ENCODE results near the gene PURA.

The PURA gene

DNA sequence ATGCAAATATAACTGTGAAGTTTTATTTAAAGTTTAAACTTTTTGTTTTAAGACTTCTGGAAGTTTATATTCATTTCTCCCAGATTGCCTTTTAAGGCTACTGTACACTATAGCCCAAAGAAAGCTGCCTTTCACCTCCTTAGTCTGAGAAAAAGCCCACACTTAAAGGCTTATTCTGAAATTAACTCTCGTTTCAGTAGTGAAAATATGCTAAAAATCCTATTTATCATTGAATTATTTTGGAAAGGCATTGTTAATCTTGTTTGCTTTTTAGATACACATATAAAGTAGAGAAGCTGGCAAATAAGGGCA is 3.3 kb upstream of the PURA start:
- DNase-seq = no peak

DNA sequence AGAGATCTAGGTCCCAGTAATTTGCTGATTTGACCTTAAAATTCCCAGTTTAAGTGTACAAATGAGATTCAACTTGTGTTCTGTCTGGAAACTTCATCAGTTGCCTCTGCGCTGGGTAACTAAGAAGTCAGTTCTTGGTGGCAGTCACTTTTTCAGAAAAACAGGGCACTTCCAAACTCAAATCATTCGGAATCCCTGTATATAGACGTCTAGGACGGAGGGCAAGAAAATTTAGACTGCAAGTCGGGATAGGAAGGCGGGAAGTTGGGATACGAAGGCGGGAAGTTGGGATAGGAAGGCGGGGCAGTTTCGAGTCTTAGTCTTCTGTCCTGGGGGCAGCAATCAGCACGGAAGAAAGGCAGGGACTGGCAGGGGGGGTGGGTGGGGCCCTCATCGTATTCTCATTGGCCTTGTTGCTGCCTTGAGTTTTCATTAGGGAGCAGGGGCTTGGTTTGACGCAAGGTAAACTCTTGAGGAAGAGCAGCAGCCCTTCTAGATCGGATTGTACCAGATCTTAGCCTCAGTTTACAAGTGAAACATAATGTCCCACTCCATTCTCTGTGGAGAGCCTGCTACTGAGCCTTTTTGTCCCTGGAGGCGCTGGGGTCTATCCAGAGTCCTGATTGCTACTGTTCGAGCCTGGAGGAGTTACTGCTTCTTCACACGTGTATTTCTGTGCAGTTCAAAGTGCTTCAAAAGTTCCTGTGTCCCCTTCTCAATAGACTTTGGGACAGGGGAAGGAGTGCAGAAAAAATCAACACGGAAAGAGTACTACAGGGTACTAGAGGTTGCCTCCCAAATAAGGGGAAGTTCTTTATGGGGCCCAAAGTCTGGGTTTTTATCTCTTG is 2.7 kb upstream of the PURA start:
- no peak for DNase-seq

- DNase-seq = no peak
Observed at GRCh38 chr5:140111859-140112551, 1.9 kb upstream of the PURA start.

- DNase-seq = no peak
Observed at GRCh38 chr5:140112685-140113179, 1.2 kb upstream of the PURA start.

DNA sequence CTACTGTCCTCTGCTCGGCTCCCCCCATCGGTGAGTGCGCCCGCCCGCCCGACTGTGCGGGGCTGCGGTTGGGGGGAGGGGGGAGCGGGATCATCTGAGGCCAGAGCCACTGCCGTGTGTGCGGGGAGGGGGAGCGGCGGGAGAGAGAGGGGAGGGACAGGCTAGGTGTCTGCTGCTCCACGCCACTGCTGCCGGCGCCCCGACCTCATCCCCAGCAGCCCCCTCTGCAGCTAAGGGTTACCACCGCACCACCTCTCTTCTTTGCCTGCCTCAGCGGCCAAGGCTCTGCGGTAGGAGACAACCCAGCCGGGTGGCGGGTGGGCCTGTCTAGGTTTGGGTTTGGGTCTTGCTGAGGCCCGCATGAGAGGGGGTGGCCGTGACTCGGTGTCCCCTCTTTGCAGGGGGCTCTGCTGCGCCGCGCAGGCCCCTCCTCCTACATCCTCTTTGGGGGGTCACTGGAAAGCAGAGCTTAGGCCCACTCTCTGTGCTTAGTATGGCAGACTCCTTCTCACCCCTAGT is 670 bp upstream of the PURA start:
- peak in 1 of 4 experiments; percentile 16 for DNase-seq

DNA sequence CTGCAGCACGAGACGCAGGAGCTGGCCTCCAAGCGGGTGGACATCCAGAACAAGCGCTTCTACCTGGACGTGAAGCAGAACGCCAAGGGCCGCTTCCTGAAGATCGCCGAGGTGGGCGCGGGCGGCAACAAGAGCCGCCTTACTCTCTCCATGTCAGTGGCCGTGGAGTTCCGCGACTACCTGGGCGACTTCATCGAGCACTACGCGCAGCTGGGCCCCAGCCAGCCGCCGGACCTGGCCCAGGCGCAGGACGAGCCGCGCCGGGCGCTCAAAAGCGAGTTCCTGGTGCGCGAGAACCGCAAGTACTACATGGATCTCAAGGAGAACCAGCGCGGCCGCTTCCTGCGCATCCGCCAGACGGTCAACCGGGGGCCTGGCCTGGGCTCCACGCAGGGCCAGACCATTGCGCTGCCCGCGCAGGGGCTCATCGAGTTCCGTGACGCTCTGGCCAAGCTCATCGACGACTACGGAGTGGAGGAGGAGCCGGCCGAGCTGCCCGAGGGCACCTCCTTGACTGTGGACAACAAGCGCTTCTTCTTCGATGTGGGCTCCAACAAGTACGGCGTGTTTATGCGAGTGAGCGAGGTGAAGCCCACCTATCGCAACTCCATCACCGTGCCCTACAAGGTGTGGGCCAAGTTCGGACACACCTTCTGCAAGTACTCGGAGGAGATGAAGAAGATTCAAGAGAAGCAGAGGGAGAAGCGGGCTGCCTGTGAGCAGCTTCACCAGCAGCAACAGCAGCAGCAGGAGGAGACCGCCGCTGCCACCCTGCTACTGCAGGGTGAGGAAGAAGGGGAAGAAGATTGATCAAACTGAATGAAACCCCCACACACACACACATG is 654 bp downstream of the PURA start:
- DNase-seq = peak in 1 of 4 experiments; percentile 32

DNA sequence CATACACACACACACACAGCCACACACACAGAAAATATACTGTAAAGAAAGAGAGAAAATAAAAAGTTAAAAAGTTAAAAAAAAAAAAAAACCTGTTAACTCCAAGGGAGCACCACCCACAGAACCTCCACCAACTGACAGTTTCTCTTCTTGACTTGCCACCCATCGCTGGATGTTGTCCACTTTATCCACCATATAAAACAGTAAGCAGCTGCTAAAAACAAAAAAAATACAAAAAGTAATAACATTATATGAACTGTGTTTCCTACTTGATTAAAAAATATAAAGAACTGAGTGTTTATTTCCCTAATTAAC is 1.2 kb downstream of the PURA start:
- DNase-seq = no peak

DNA sequence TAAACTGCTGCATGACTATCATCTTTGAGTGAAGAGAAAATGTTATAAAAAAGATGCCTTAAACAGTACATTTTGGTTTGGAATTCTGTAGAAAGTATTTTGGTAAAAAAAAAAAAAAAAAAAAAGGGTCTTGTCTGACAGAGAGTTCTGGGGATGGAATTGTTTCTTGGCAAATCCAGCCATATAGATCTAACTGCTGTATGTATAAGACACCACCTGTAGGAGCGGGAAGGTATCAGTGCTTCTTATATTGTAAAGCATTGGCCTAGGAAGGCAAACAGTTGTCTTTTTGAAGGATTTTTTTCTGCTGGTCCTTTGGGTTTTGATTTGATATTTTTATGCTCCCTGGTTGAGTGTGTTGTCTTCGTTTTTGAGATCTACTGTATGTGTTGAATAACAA is 2.8 kb downstream of the PURA start:
- no peak for DNase-seq

GRCh38 chr5:140117523-140117922 is 3.6 kb downstream of the PURA start:
- DNase-seq = no peak

- DNase-seq = no peak
Observed at GRCh38 chr5:140118302-140118936, 4.5 kb downstream of the PURA start.

GRCh38 chr5:140125637-140126036 is 11.7 kb downstream of the PURA start, which contains the start of gene IGIP:
Gene IGIP (plus strand): TSS chr5:140125937. CDS start chr5:140128477, 2,540 bp downstream.
- no peak for DNase-seq

- DNase-seq = no peak
Observed at GRCh38 chr5:140126315-140127012, 12.6 kb downstream of the PURA start.

GRCh38 chr5:140128376-140128775 is 14.5 kb downstream of the PURA start:
- no peak for DNase-seq

- DNase-seq = no peak
Observed at GRCh38 chr5:140130949-140131733, 17.2 kb downstream of the PURA start.

DNA sequence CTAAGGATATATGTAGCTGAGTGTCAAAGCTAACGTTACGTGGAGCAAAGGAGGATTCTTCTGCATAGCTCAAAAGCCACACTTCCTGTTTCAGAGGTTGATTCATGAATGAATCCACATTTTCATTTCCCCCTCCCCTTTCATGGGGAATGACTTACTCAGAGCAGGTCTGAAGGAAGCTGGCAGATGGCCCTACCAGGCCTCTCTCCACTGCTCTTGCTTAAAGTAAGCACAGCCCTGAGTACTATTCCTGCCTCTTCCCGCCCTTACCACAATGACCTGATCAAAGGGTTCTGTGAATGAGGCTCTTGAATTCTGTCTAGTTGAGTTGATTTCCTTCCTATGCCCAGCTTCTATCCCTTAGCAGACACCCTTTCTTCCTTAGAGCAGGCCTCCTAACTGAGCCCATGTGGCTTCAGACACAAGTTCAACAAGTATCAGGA is 18.1 kb downstream of the PURA start:
- DNase-seq = no peak

DNA sequence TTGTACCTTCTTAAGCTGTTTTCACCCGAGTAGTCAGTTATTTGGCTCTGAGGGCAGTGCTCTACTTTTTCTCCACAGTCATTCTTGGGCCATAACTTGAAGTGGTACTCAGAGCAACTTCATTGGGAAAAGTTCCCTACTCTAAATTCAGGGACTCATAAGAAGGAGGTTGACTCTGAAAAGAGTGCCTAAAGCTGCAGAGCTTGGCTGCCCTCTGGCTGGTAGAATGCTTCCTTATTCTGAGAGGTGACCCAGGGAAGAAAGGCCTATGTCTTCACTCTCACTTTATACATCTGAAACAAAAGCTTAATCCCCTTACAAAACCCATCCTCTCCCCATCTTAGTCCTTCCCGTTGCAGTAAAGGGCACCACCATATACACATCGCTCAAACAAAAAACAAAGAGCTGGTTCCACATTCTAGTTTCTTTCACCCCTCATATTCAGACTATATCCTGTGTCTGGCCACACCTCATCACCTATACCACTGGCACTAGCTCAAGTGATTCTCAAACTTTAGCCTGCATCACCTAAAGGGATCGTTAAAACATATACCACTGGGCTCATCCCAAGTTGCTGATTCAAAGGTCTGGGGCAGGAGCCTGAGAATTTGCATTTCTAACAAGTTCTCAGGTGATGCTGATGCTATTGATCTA is 19.7 kb downstream of the PURA start:
- DNase-seq = no peak

DNA sequence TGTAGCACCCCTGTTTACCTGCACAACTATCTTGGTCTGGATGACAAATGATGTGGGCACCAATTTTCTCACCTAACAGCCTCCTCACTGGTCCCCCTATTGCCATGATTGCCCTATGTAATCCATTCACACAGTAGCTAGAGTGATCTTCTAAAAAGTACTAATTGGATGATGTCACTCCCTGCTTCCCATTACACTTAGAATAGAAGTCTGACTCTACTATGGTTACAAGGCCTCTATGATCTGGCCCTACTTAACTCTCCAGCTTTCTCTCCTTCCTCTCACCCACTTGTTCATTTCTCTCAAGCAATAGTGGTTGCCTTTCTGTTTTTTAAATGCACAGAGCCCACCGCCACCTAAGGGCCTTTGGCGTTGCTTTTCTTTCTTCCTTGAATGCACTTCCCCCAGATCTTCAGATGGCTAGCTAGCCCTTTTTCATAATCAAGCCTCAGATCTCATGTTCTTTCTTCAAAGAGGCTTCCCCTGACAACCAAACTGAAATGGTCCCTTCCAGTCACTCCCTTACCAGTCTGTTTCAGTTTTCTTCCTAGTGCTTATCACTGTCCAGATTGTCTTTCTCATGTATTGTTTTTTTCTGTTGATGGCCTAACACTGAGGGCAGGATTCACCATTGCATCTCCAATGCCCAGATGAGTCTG is 20.5 kb downstream of the PURA start:
- no peak for DNase-seq

- no peak for DNase-seq
Observed at GRCh38 chr5:140135127-140135526, 21.2 kb downstream of the PURA start.

DNA sequence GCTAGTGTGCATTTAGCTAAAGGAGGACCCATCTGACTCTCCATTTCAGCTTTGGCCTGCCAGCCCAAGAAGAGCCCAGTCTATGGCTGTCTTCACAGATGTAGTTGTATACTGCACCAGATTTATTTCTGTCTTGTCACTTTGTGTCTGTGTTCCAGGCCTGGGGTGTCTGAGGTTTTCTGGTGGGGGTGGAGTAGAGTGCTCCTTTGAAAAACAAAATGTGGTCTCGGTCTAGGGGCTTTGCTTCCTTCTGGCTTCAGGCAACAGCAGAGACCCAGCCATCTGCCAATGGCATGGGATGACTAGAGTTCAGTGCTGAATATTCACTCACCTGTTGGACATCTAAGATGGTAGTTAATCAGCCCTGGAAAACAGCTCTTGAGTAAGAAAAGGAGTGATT is 22.7 kb downstream of the PURA start:
- no peak for DNase-seq

DNA sequence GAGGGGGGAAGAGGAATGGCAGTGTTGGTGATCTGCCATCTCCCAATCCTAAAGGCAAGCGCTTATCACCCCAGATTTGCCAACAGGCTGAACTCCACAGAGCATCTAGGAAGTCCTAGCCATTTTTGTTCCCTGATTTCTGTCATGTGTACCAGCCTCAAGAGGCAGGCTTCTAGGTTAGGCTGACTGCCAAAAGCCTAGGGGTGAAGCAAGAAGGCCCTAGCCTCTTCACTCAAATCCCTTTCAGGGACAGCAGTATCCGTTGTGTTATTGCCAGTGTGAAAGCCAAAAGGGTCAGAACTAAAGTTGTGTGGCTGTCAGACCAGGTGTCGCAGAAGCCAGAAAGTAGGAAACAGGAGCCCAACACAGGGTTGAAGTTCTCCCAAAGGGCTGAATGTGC is 26.5 kb downstream of the PURA start:
- no peak for DNase-seq

All from activated CD4-positive, CD25-positive, alpha-beta regulatory T cell (primary cell).